ENCODE results near the gene ITGB6. TPM values are rescaled to one million over a fixed set of nuclear protein-coding genes. Genes with fewer than 3 reads are reported as not detected.

Gene ITGB6
- total and polyA plus RNA-seq, 10 of the 15 experiments (the other 5 are each of a cell fraction or from before 2014, with no cell fraction given), result 0.04 TPM; not detected in 9

- TF ChIP-seq RAD21 (IDR thresholded peaks at IDR 0.05; ENCODE audit: insufficient read depth, low read depth, low read length), result no peak
- TF ChIP-seq USF2 (IDR thresholded peaks at IDR 0.05; ENCODE audit: borderline replicate concordance, low read depth, low read length), result no peak
- no peak for TF ChIP-seq CREM (IDR thresholded peaks at IDR 0.05; ENCODE audit: low read depth)
- TF ChIP-seq MTA3 (IDR thresholded peaks at IDR 0.05; ENCODE audit: borderline replicate concordance, low read length), result no peak
- TF ChIP-seq SMAD1 (IDR thresholded peaks at IDR 0.05; ENCODE audit: low read depth, partially characterized antibody), result no peak
- TF ChIP-seq PAX8 (IDR thresholded peaks at IDR 0.05), result no peak
- TF ChIP-seq HDAC6 (IDR thresholded peaks at IDR 0.05; ENCODE audit: unreplicated experiment), result no peak
- no peak for TF ChIP-seq RFX5 (IDR thresholded peaks at IDR 0.05; ENCODE audit: low read depth, low read length)
Observed at GRCh38 chr2:160238392-160238791, 38.3 kb upstream of the ITGB6 start (continued).

GRCh38 chr2:160232905-160233475, 32.9 kb upstream of the ITGB6 start:
- intact Hi-C loops (cut with micrococcal nuclease; ENCODE audit: unreplicated experiment), result no loop called here
- Histone ChIP-seq H3K4me3 (no peak overlapping the region), H3K9me3 (replicated peaks; ENCODE audit: control insufficient read depth, insufficient read depth, low read length) (no peaks in the 10 kb centered on the region), H3K27me3 (replicated peaks in 1 of 2; ENCODE audit: control insufficient read depth in 2 of 2, insufficient read depth in 2 of 2, low read length in 1 of 2) (peaks cover 0 to 1% of the 10 kb centered on the region in 2 experiments; a peak in 1 of 4 replicates), H3K36me3 (ENCODE audit: control insufficient read depth in 2 of 2, insufficient read depth in 2 of 2, low read length in 1 of 2) (no peaks in the 10 kb centered on the region), H3K27ac (ENCODE audit: control insufficient read depth, insufficient read depth) (no peak overlapping the region), H3K4me1 (ENCODE audit: control insufficient read depth, insufficient read depth, low read length) (no peaks in the 10 kb centered on the region), H2AFZ (ENCODE audit: control insufficient read depth, low read depth, low read length) (no peak overlapping the region), H4K20me1 (ENCODE audit: control insufficient read depth, insufficient read depth) (no peaks in the 10 kb centered on the region), H3K4me2 (ENCODE audit: control insufficient read depth, insufficient read depth) (no peak overlapping the region), H3K9ac (ENCODE audit: control insufficient read depth, insufficient read depth, low read length) (no peak overlapping the region), H3K79me2 (ENCODE audit: control insufficient read depth, insufficient read depth, low read length) (no peaks in the 10 kb centered on the region)
- FAIRE-seq (no peak), ATAC-seq (no peak; the same call in 2 of the 3 replicates), DNase-seq (ENCODE audit: low read depth, low spot score) (no peak)
- BruUV-seq (replicated peaks), result no TSS peak
- ChIA-PET RAD21 (ENCODE audit: unreplicated experiment) (interaction anchor here (1.3 kb wide), 1 partner anchor 19 kb away, joined by 4 read pairs; no protein-coding TSS in a partner anchor), SMC1A (ENCODE audit: uncharacterized antibody, unreplicated experiment) (interaction anchor here (0.7 to 1.5 kb wide), 2 partner anchors 8 to 676 kb away, joined by 3 read pairs; no protein-coding TSS in a partner anchor), POLR2A (no interaction called here), CTCF (interaction anchor here (0.6 to 2.8 kb wide), 6 partner anchors 20 to 1923 kb away, joined by 3 to 10 read pairs (median 3); no protein-coding TSS in a partner anchor)
- no peak for TF ChIP-seq MAX (IDR thresholded peaks at IDR 0.05; ENCODE audit: low read depth, low read length)
- no peak for TF ChIP-seq MEF2A (IDR thresholded peaks at IDR 0.05; ENCODE audit: insufficient read depth, low read depth, low read length)
- no peak for TF ChIP-seq TCF7 (IDR thresholded peaks at IDR 0.05; ENCODE audit: borderline replicate concordance)
- TF ChIP-seq KLF5 (IDR thresholded peaks at IDR 0.05; ENCODE audit: partially characterized antibody), result no peak
- TF ChIP-seq WRNIP1 (IDR thresholded peaks at IDR 0.05; ENCODE audit: borderline replicate concordance, low read depth, low read length), result no peak
- no peak for TF ChIP-seq YY1 (IDR thresholded peaks at IDR 0.05; ENCODE audit: low read depth, low read length)
- no peak for TF ChIP-seq BCL3 (IDR thresholded peaks at IDR 0.05; ENCODE audit: borderline replicate concordance, insufficient read depth, low read depth, low read length, poor library complexity, severe bottlenecking)
- TF ChIP-seq BMI1 (IDR thresholded peaks at IDR 0.05; ENCODE audit: borderline replicate concordance), result no peak
- in situ Hi-C loops (cut with MboI), result no loop called here
- 10% methylated on average over 3 of the region's 3 CpGs for WGBS (ENCODE audit: insufficient coverage, insufficient replicate concordance, low lambda C conversion rate, missing lambda C conversion rate)

All from GM12878 (cell line).